OCI-LY1 (cell line): Measurements from ENCODE around the gene BCAR1.

ENCODE experiments used
- CTCF ChIP-seq: fragments of 200-600 bp; sonication (generic), shearing (Covaris generic); IDR thresholded peaks from 2 replicates; pipeline ENCODE4 v1.5.1; 2017; ENCODE audit warnings: mild to moderate bottlenecking, antibody characterized with exemption, low read length, moderate library complexity, mixed read lengths
- EZH2 ChIP-seq: fragments of 200-600 bp; sonication (generic), shearing (Covaris generic); IDR thresholded peaks from 2 replicates; pipeline ENCODE4 v1.8.0; 2017; ENCODE audit warnings: borderline replicate concordance, mixed run types, mild to moderate bottlenecking, antibody characterized with exemption, low read length, moderate library complexity, mixed read lengths

- no peak for TF ChIP-seq CTCF
- TF ChIP-seq EZH2, result no peak
These were observed 9.6 kb upstream of the BCAR1 start for GRCh38 chr16:75260851-75261589.
